NOMO-1 (cell line): ENCODE data around the gene ALKBH7.
A peak's percentile ranks its signal among the peaks of the same experiment; 100 is the strongest.
"Not testable (repeated sequence)": the region's sequence is repeated elsewhere in the genome, so short reads cannot be mapped to it uniquely, and the experiment has no call there.

Experiments
- DNase-seq, 2 experiments: peaks; one replicate each; lab custom pipeline; 2025; ENCODE audit not compliant: unreplicated experiment in 2 of 2; lab: John Stamatoyannopoulos, UW

The ALKBH7 gene

GRCh38 chr19:6372594-6373095 lies at the start of gene ALKBH7:
ALKBH7 (plus strand) TSS chr19:6372794; CDS start chr19:6372821, 27 bp downstream.
- DNase-seq, result peak; percentile 99 to 100

GRCh38 chr19:6324757-6325156 lies 47.8 kb upstream of the ALKBH7 start:
- no peak for DNase-seq

GRCh38 chr19:6325614-6326013 lies 47.0 kb upstream of the ALKBH7 start:
- no peak for DNase-seq

- DNase-seq, result no peak
These were observed 45.8 kb upstream of the ALKBH7 start for GRCh38 chr19:6326815-6327214.

- DNase-seq, result no peak
These were observed 39.2 kb upstream of the ALKBH7 start, which contains the start of gene ACER1 for GRCh38 chr19:6333439-6333838. ACER1 (minus strand) TSS chr19:6333612; CDS start chr19:6333551, 61 bp downstream.

GRCh38 chr19:6334490-6335285 lies 37.9 kb upstream of the ALKBH7 start:
- no peak for DNase-seq

- no peak for DNase-seq
These were observed 31.9 kb upstream of the ALKBH7 start for GRCh38 chr19:6340493-6341201.

GRCh38 chr19:6343462-6343861 lies 29.1 kb upstream of the ALKBH7 start:
- DNase-seq, result no peak

- not testable (repeated sequence) for DNase-seq
These were observed 23.3 kb upstream of the ALKBH7 start for GRCh38 chr19:6349271-6349670.

GRCh38 chr19:6350688-6351087 lies 21.9 kb upstream of the ALKBH7 start:
- no peak for DNase-seq

GRCh38 chr19:6352381-6353165 lies 20.0 kb upstream of the ALKBH7 start:
- DNase-seq, result no peak

- no peak for DNase-seq
These were observed 18.4 kb upstream of the ALKBH7 start for GRCh38 chr19:6354098-6354674.

- DNase-seq, result not testable (repeated sequence)
These were observed 17.1 kb upstream of the ALKBH7 start for GRCh38 chr19:6355321-6356040.

- no peak for DNase-seq
These were observed 15.4 kb upstream of the ALKBH7 start for GRCh38 chr19:6357174-6357573.

GRCh38 chr19:6358003-6358402 lies 14.6 kb upstream of the ALKBH7 start:
- no peak for DNase-seq

- DNase-seq, result no peak
These were observed 12.8 kb upstream of the ALKBH7 start for GRCh38 chr19:6359568-6360341.

GRCh38 chr19:6360445-6360844 lies 12.1 kb upstream of the ALKBH7 start:
- not testable (repeated sequence) for DNase-seq

- not testable (repeated sequence) for DNase-seq
These were observed 11.8 kb upstream of the ALKBH7 start for GRCh38 chr19:6360857-6361216.

GRCh38 chr19:6362027-6362350 lies 10.6 kb upstream of the ALKBH7 start:
- peak in 1 of 2 experiments; percentile 7 for DNase-seq
